ENCODE results near the gene GXYLT2.

GRCh38 chr3:72892081-72892775, 4.4 kb downstream of the GXYLT2 start:
- TF ChIP-seq CTCF (IDR thresholded peaks at IDR 0.05 in 4 of 5, conservative IDR thresholded peaks at IDR 0.05 in 1 of 5) (no peak), POLR2A (IDR thresholded peaks at IDR 0.05) (no peak)
